ENCODE measurements around the gene EPB41L1.

Gene EPB41L1

DNA sequence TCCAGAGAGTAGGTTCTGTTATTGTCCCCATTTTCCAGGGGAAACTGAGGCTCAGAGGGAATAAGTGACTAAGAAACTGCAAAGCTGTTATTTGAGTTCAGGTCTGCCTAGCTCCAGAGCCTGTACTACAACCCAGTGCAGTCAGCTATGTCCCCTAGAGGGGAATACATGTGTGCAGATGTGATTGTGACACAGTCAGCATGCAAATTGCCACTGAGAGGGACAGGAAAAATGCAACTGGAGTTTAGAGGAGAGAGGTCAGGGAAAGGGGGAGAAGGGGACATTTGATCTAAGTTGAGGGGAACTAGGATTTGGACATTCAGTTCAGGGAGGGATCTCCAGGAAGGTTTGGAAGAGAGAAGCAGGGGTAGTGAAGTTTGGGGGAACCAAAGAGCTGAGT lies 38.6 kb upstream of the EPB41L1 start:
- Histone ChIP-seq H3K27ac (replicated peaks) (no peak overlapping the region), H3K4me3 (replicated peaks; ENCODE audit: insufficient read depth, low read length) (no peak overlapping the region), H3K27me3 (ENCODE audit: insufficient read depth, poor library complexity, severe bottlenecking) (no peaks in the 10 kb centered on the region)
- DNase-seq (ENCODE audit: low read depth in 1 of 2, low spot score in 1 of 2): no peak
- TF ChIP-seq, protein P1, sequence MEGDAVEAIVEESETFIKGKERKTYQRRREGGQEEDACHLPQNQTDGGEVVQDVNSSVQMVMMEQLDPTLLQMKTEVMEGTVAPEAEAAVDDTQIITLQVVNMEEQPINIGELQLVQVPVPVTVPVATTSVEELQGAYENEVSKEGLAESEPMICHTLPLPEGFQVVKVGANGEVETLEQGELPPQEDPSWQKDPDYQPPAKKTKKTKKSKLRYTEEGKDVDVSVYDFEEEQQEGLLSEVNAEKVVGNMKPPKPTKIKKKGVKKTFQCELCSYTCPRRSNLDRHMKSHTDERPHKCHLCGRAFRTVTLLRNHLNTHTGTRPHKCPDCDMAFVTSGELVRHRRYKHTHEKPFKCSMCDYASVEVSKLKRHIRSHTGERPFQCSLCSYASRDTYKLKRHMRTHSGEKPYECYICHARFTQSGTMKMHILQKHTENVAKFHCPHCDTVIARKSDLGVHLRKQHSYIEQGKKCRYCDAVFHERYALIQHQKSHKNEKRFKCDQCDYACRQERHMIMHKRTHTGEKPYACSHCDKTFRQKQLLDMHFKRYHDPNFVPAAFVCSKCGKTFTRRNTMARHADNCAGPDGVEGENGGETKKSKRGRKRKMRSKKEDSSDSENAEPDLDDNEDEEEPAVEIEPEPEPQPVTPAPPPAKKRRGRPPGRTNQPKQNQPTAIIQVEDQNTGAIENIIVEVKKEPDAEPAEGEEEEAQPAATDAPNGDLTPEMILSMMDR (IDR thresholded peaks at IDR 0.05; ENCODE audit: insufficient read depth, low read length): no peak
- TF ChIP-seq POLR2AphosphoS5 (IDR thresholded peaks at IDR 0.05; ENCODE audit: low read depth): no peak
- TF ChIP-seq, protein P2, sequence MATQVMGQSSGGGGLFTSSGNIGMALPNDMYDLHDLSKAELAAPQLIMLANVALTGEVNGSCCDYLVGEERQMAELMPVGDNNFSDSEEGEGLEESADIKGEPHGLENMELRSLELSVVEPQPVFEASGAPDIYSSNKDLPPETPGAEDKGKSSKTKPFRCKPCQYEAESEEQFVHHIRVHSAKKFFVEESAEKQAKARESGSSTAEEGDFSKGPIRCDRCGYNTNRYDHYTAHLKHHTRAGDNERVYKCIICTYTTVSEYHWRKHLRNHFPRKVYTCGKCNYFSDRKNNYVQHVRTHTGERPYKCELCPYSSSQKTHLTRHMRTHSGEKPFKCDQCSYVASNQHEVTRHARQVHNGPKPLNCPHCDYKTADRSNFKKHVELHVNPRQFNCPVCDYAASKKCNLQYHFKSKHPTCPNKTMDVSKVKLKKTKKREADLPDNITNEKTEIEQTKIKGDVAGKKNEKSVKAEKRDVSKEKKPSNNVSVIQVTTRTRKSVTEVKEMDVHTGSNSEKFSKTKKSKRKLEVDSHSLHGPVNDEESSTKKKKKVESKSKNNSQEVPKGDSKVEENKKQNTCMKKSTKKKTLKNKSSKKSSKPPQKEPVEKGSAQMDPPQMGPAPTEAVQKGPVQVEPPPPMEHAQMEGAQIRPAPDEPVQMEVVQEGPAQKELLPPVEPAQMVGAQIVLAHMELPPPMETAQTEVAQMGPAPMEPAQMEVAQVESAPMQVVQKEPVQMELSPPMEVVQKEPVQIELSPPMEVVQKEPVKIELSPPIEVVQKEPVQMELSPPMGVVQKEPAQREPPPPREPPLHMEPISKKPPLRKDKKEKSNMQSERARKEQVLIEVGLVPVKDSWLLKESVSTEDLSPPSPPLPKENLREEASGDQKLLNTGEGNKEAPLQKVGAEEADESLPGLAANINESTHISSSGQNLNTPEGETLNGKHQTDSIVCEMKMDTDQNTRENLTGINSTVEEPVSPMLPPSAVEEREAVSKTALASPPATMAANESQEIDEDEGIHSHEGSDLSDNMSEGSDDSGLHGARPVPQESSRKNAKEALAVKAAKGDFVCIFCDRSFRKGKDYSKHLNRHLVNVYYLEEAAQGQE (IDR thresholded peaks at IDR 0.05; ENCODE audit: insufficient replicate concordance, low read depth): no peak
- no peak for TF ChIP-seq SPI1 (IDR thresholded peaks at IDR 0.05; ENCODE audit: borderline replicate concordance, low read depth)
- TF ChIP-seq GABPA (IDR thresholded peaks at IDR 0.05; ENCODE audit: low read depth): no peak

DNA sequence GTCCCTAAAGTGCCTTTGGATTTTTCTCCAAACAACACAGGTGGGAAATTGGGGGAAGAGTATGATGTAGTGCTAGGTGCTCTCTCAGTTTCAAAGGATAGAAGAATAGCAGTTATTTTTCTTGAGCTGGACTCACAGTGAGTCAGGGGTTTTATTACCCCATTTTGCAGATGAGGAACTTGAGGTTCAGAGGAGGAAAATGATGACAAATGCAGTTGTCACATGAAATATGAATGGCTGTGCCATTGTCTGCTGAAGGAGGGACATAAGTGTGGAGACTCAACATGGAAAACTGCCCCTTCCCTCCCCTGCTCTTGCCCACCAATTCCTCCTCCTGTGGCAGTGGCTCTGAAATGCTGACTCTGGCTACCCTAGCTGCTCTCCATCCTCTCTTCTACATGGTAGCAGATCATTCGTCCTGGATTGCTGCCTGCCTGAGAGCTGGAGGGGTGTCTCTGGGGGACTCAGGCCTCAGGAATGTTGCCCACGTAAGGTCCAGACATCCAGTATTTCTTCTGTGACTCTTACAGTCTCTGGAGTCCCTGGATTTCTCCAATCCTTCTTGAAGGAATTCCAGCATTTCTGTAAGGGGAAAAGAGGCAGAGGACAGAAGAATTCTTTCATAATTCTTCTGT lies 37.6 kb upstream of the EPB41L1 start:
- no peak for TF ChIP-seq GABPA (IDR thresholded peaks at IDR 0.05; ENCODE audit: low read depth)
- TF ChIP-seq, protein P2 (IDR thresholded peaks at IDR 0.05; ENCODE audit: insufficient replicate concordance, low read depth): no peak
- TF ChIP-seq, protein P1 (IDR thresholded peaks at IDR 0.05; ENCODE audit: insufficient read depth, low read length): no peak
- no peak for TF ChIP-seq SPI1 (IDR thresholded peaks at IDR 0.05; ENCODE audit: borderline replicate concordance, low read depth)
- no peak for TF ChIP-seq POLR2AphosphoS5 (IDR thresholded peaks at IDR 0.05; ENCODE audit: low read depth)
- Histone ChIP-seq H3K27me3 (ENCODE audit: insufficient read depth, poor library complexity, severe bottlenecking) (no peaks in the 10 kb centered on the region), H3K4me3 (replicated peaks; ENCODE audit: insufficient read depth, low read length) (no peak overlapping the region), H3K27ac (replicated peaks) (no peak overlapping the region)
- no peak for DNase-seq (ENCODE audit: low read depth in 1 of 2, low spot score in 1 of 2)

DNA sequence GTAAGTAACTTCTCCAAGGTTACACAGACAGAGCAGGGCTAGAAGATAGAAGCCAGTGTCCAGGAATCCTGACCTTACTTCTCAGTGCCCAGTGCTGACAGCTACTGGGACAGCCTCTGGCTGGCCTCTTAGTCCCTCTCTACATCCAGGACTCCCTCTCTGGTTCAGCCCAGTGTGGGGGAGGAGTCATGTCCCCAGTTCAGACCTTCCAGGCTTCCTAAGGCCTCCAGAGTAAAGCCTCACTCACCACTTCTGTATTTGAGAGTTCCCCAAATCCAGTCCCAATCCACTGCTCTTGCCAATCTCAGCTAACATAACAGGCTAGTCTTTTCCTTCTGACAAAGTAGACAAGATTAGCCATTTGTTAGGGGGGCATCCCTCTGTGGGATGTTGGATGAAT lies 36.9 kb upstream of the EPB41L1 start:
- no peak overlapping the region for H3K4me3 ChIP-seq (replicated peaks; ENCODE audit: insufficient read depth, low read length)
- TF ChIP-seq SPI1 (IDR thresholded peaks at IDR 0.05; ENCODE audit: borderline replicate concordance, low read depth) (peak; percentile 76; the same call in 1 of the 2 replicates), GABPA (IDR thresholded peaks at IDR 0.05; ENCODE audit: low read depth) (no peak), POLR2AphosphoS5 (IDR thresholded peaks at IDR 0.05; ENCODE audit: low read depth) (no peak)
- TF ChIP-seq, protein P1 (IDR thresholded peaks at IDR 0.05; ENCODE audit: insufficient read depth, low read length): no peak
- TF ChIP-seq, protein P2 (IDR thresholded peaks at IDR 0.05; ENCODE audit: insufficient replicate concordance, low read depth): no peak
- H3K27me3 ChIP-seq (ENCODE audit: insufficient read depth, poor library complexity, severe bottlenecking): no peaks in the 10 kb centered on the region
- peak in 1 of 2 experiments; percentile 41 for DNase-seq (ENCODE audit: low read depth in 1 of 2, low spot score in 1 of 2)
- H3K27ac ChIP-seq (replicated peaks): no peak overlapping the region

Data from HL-60 (cell line).